GM18505 (cell line): ENCODE measurements around the gene CDH2.

Source experiments
- ATAC-seq: cut with Tn5 transposase; IDR thresholded peaks from one replicate; pipeline ENCODE4 v1.9.1; 2021; ENCODE audit not compliant: unreplicated experiment
- POLR2A ChIP-seq: IDR thresholded peaks from 4 replicates; pipeline ENCODE4 v1.6.1; 2011; ENCODE audit warnings: borderline replicate concordance; ENCODE audit not compliant: insufficient read depth, insufficient read length; ENCODE audit errors: extremely low read depth

The CDH2 gene

DNA sequence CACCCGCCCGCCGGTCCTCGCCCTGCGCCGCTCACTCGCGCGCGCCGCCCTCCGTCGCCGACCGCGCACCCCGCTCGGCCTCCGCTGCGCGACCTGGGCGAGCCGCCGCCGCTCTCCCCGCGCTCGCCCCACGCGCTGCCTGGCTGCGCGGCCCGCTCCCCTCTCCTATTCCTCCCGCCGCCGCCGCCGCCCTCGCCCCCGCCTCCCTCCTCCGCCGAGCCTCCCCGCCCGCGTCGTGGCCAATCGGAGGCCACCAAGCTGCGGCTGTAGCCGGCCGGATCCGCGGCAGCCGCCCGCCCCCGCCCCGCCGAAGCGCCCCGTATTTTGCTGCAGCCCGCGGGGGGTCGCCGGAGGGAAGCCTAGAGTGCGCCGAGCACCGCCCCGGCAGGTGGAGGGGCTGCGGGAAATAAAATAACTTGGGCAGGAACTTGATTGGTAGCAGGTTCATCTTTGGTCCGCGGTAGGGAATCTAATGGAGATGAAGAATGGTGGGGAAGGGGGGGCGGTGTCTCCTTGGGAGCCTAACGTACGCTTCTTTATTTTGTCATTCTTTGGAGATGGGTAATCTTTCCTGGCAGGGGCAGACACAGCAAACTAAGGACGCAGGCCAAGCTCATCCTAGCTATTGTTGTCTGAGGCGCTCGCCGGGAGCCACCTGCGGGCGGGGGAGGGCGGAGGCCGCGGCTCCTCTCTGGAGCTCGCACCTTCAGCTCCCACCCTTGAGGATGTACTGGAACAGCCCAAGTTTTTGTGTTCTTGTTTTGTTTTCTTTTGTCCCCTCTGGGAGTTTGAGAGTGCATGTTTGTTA lies 1.1 kb upstream of the CDH2 start:
- TF ChIP-seq POLR2A = no peak
- ATAC-seq = no peak

GRCh38 chr18:28176698-28176947 lies 307 bp downstream of the CDH2 start:
- TF ChIP-seq POLR2A = no peak
- ATAC-seq = no peak

- no peak for TF ChIP-seq POLR2A
- no peak for ATAC-seq
Observed at GRCh38 chr18:28175930-28176697, 816 bp downstream of the CDH2 start.

DNA sequence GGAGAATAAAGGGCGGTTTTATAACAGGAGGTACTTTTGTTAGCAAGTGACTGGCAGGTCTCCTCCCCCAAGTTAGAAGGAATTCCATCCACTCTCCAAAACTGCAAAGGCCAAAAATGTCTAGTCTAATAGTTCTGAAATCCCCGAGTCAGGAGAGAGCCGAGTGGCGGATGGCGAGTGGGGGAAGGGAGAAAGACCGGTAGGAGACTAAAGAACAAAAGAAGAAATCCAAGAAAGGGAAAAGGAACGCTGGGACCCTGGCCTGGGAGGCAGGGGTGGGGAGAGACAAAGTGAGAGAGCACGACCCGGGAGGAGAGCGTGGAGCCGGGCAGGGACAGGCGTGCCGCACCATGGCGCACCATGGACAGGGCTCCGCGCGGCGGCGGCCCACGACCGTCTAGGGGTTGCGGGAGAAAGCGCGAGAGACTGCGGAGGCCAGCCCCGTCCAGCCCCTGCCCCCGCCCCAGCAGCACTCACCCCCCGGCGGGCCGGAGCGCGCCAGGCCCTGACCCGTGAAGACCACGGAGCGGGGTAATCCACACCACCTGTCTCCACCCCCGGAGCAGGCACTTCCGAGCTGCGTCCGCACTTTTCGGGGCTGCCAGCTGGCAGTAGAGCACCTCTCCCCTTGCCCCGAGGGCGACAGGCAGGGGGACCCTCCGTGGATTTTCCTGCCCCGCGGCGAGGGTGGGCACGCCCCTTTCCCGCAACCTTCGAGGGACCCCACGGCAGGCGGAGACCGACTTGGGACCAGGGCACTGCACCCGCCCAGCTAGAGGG lies 1.6 kb downstream of the CDH2 start:
- TF ChIP-seq POLR2A = no peak

GRCh38 chr18:28174181-28174905 lies 2.6 kb downstream of the CDH2 start:
- no peak for TF ChIP-seq POLR2A
- no peak for ATAC-seq

More for the DNA sequence above, 1.6 kb downstream of the CDH2 start:
- ATAC-seq = no peak

DNA sequence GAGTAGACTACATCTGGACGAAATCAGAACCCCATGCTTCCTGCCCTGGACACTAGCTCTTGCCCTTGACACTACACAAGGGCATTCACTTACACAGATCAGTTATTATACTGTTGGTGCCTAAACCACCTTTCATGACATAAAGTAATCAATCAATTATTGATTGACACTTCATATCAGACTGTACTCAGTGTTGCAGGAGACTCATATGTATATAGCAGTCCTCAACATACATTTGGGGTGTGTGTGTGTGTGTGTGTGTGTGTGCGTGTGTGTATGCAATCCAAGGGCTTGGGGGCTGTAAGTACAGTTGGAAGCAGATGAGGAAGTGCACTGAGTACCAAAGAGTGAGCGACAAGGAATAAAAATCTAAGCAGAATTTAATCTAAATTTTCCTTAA lies 5.1 kb downstream of the CDH2 start:
- no peak for TF ChIP-seq POLR2A
- no peak for ATAC-seq

DNA sequence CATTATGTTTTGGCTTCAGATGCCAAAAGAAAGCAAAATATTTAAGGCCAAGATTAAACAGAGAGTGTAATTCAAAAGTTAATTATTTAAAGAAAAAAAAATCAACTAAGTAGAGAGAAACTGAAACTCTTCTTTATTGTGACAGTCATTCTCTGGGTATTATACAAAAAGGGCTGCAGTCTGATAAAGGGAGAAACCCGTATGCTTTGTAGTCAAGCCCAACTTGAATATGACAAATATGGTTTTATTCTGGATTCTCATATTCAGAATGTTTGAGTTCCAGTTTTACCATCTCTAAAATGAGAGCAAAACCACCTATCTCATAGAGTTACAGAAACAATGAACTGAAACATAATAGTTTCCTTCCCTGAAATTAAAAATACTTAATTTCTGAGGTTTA lies 8.2 kb downstream of the CDH2 start:
- TF ChIP-seq POLR2A = no peak
- no peak for ATAC-seq

- no peak for ATAC-seq
- no peak for TF ChIP-seq POLR2A
Observed at GRCh38 chr18:28167835-28168349, 9.0 kb downstream of the CDH2 start.

GRCh38 chr18:28164771-28165483 lies 12.0 kb downstream of the CDH2 start:
- no peak for ATAC-seq
- TF ChIP-seq POLR2A = no peak

DNA sequence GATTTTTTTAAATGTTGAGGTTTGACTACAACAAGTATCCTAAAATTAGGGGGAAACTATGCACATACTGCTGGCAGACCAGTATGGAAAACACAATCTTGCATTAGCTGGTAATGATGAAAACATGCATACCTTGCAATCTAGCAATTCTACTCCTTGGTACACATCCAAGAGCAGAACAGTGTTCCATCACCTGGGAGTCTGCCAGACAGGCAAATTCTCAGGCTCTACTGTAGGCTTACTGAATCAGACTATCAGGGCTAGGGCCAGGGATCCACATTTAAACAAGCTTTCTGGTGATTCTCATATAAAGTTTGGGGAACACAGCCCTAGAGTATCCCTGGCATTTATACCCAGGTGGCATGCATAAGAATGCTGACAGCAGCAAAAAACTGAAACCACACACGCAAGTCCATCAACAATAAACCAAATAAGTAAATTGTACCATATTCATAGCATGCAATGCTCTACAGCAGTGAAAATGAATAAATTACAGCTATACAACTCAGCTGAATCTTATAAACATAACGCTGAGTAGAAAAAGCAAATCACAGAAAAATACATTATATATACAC lies 13.6 kb downstream of the CDH2 start:
- TF ChIP-seq POLR2A = no peak
- no peak for ATAC-seq

DNA sequence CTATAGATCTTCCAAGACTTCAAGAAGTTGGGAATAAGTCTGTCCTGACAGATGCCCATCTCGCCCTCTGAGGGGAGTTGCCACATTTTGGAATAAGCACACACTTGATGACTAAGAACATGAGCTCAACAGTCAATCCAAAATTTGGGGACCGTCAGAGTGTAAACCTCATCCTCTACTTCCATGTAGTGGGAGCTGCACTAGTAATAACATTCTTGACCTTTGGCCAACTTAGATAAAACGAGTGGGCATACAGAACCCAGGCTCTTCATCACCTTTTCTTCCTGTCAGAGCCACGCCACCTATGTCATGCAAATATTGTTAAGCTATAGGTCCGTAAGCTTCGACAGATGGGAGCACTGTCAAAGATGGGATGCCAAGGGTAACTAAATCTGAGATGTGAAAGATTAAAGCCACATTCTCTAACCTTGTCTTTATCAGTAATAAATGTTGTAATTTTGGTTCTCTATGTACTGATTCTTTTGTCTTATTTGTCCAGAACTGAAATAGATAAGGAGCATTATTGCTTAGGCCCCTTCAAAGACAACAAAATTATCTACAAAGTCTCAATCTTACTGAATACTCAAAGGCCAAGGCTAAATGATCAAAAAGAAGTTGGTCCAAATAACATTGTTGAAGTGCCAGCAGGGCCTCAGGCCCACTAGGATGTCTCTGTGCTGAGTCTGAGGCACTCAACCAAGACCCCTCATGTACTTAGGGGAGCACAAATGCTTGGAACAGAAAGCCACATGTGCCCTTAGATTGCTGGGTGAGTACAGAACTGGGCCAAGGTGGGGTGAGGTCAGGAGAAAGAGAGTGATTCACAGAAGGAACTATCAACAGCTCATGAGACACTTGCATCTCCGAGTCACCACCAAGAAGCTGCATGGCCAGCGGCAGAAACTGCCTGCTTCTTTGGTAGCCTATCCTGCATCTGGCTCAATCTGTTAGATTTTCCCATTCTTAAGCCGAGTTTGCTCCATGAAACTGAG lies 15.0 kb downstream of the CDH2 start:
- no peak for ATAC-seq
- no peak for TF ChIP-seq POLR2A
